GM23338 (cell line): ENCODE measurements around the gene TMEM273. TPM values are rescaled to one million over a fixed set of nuclear protein-coding genes. Genes with fewer than 3 reads are reported as not detected.

Experiments
- ATAC-seq: fragments of 200-7000 bp; cut with Tn5 transposase; 3 replicates; pipeline ENCODE4 v1.9.1; 2020
- DNase-seq: peaks from one replicate; pipeline ENCODE4 v3.0.0-alpha.2; 2015; ENCODE audit warnings: low spot score
- H2AFZ ChIP-seq: fragments of 200-600 bp; sonication (generic); 2 replicates; pipeline ENCODE4 v1.8.0; 2016; ENCODE audit warnings: antibody characterized with exemption, mild to moderate bottlenecking, moderate library complexity
- H3F3A ChIP-seq: fragments of 200-600 bp; sonication (generic); replicated peaks from 2 replicates; pipeline ENCODE4 v1.8.0; 2017; ENCODE audit warnings: antibody characterized with exemption, mixed run types, low read depth
- H3K27ac ChIP-seq: fragments of 200-600 bp; sonication (generic); 2 replicates; pipeline ENCODE4 v1.6.1; 2016; ENCODE audit warnings: low read depth
- H3K27me3 ChIP-seq: fragments of 200-600 bp; sonication (generic); 2 replicates; pipeline ENCODE4 v1.8.0; 2016; ENCODE audit warnings: mild to moderate bottlenecking, mixed run types, moderate library complexity; ENCODE audit not compliant: insufficient read depth
- H3K36me3 ChIP-seq: fragments of 200-600 bp; sonication (generic); 2 replicates; pipeline ENCODE4 v1.8.0; 2016; ENCODE audit warnings: mild to moderate bottlenecking; ENCODE audit not compliant: insufficient read depth
- H3K4me1 ChIP-seq: fragments of 200-600 bp; sonication (generic); 2 replicates; pipeline ENCODE4 v1.8.0; 2016; ENCODE audit warnings: mild to moderate bottlenecking, moderate library complexity; ENCODE audit not compliant: insufficient read depth
- H3K4me2 ChIP-seq: fragments of 200-600 bp; sonication (generic); 2 replicates; pipeline ENCODE4 v1.7.1; 2017; ENCODE audit warnings: mixed run types
- H3K4me3 ChIP-seq: fragments of 200-600 bp; sonication (generic); 2 replicates; pipeline ENCODE4 v1.6.1; 2016; ENCODE audit warnings: mixed run types
- H3K79me2 ChIP-seq: fragments of 200-600 bp; sonication (generic); replicated peaks from 2 replicates; pipeline ENCODE4 v1.8.0; 2017; ENCODE audit warnings: mild to moderate bottlenecking; ENCODE audit not compliant: insufficient read depth
- H3K9me2 ChIP-seq: fragments of 200-600 bp; sonication (generic); 2 replicates; pipeline ENCODE4 v1.8.0; 2017; ENCODE audit not compliant: insufficient read depth
- H4K20me1 ChIP-seq: fragments of 200-600 bp; sonication (generic); replicated peaks from 2 replicates; pipeline ENCODE4 v1.8.0; 2017; ENCODE audit warnings: mild to moderate bottlenecking; ENCODE audit not compliant: insufficient read depth
- H3K27ac Mint-ChIP-seq: 2 replicates; pipeline ENCODE4 v1.8.0; 2020; ENCODE audit warnings: inconsistent platforms, mild to moderate bottlenecking, moderate library complexity, mixed read lengths
- H3K27me3 Mint-ChIP-seq: 3 replicates; pipeline ENCODE4 v1.8.0; 2022; ENCODE audit warnings: low read depth, mild to moderate bottlenecking, moderate library complexity, mixed read lengths, inconsistent platforms; ENCODE audit not compliant: insufficient read depth, poor library complexity
- H3K36me3 Mint-ChIP-seq: 3 replicates; pipeline ENCODE4 v1.8.0; 2021; ENCODE audit warnings: low read depth, mild to moderate bottlenecking, inconsistent platforms, moderate library complexity, mixed read lengths
- H3K4me1 Mint-ChIP-seq: 3 replicates; pipeline ENCODE4 v1.8.0; 2020; ENCODE audit warnings: mild to moderate bottlenecking, inconsistent platforms, mixed read lengths
- H3K4me3 Mint-ChIP-seq: 3 replicates; pipeline ENCODE4 v1.8.0; 2021; ENCODE audit warnings: moderate library complexity, mild to moderate bottlenecking, inconsistent platforms, mixed read lengths
- H3K9me3 Mint-ChIP-seq: 3 replicates; pipeline ENCODE4 v1.8.0; 2020; ENCODE audit warnings: moderate library complexity, mild to moderate bottlenecking, inconsistent platforms, mixed read lengths
- CREB1 ChIP-seq: fragments of 250-450 bp; sonication (Bioruptor Pico); IDR thresholded peaks from 2 replicates; pipeline ENCODE4 v1.5.0; 2020; ENCODE audit warnings: low read depth, mild to moderate bottlenecking, moderate library complexity
- EZH2 ChIP-seq: fragments of 200-600 bp; sonication (generic); IDR thresholded peaks from one replicate; pipeline ENCODE4 v1.8.0; 2017; ENCODE audit warnings: antibody characterized with exemption, mild to moderate bottlenecking, low read depth; ENCODE audit not compliant: unreplicated experiment
- EZH2phosphoT487 ChIP-seq: fragments of 200-600 bp; sonication (generic); IDR thresholded peaks from one replicate; pipeline ENCODE4 v1.8.1; 2018; ENCODE audit warnings: antibody characterized with exemption; ENCODE audit not compliant: unreplicated experiment
- JUNB ChIP-seq: IDR thresholded peaks from one replicate; pipeline ENCODE4 v1.6.1; 2016; ENCODE audit warnings: antibody characterized with exemption; ENCODE audit not compliant: unreplicated experiment
- NANOG ChIP-seq: IDR thresholded peaks from 2 replicates; pipeline ENCODE4 v1.6.1; 2016; ENCODE audit warnings: antibody characterized with exemption, borderline replicate concordance
- POLR2AphosphoS5 ChIP-seq: IDR thresholded peaks from 2 replicates; pipeline ENCODE4 v1.6.1; 2016; ENCODE audit warnings: antibody characterized with exemption, low read depth
- STAT1 ChIP-seq: IDR thresholded peaks from one replicate; pipeline ENCODE4 v1.6.1; 2016; ENCODE audit warnings: antibody characterized with exemption; ENCODE audit not compliant: unreplicated experiment
- ZNF114 ChIP-seq: fragments of 250-450 bp; sonication (Bioruptor Pico); IDR thresholded peaks from 2 replicates; pipeline ENCODE4 v1.5.0; 2020; ENCODE audit warnings: mild to moderate bottlenecking, moderate library complexity
- ZNF331 ChIP-seq: fragments of 250-450 bp; sonication (Bioruptor Pico); IDR thresholded peaks from 2 replicates; pipeline ENCODE4 v1.5.0; 2020; ENCODE audit warnings: low read depth, mild to moderate bottlenecking, moderate library complexity
- polyA plus RNA-seq: library from polyadenylated mRNA; unstranded; fragments of >200 nt; fragmentation: Nextera tagmentation; extraction: Ambion mirVana; gene quantifications from 2 replicates; pipeline ENCODE4 v1.2.1, GENCODE V29; 2016
- total RNA-seq: library from RNA; depleted of rRNA; stranded (reverse); fragments of >200 nt; shearing (Covaris generic); gene quantifications from 2 replicates; pipeline ENCODE4 v1.2.3, GENCODE V29; 2014
- TF ChIP-seq, protein P1 (sequence below): IDR thresholded peaks from one replicate; pipeline ENCODE4 v1.6.1; 2018; ENCODE audit warnings: antibody characterized with exemption; ENCODE audit not compliant: unreplicated experiment
- TF ChIP-seq, protein P2 (sequence below): fragments of 250-450 bp; sonication (Bioruptor Pico); IDR thresholded peaks from 2 replicates; pipeline ENCODE4 v1.5.0; 2020; ENCODE audit warnings: mild to moderate bottlenecking, moderate library complexity
- TF ChIP-seq, protein P3 (sequence below): IDR thresholded peaks from 2 replicates; pipeline ENCODE4 v1.6.1; 2016; ENCODE audit warnings: antibody characterized with exemption
- TF ChIP-seq, protein P4 (sequence below), 2 experiments: fragments of 200-600 bp in 1 of 2; sonication (generic) in 1 of 2; conservative IDR thresholded peaks; 2 replicates each; pipeline versions ENCODE4 v1.5.1 to v1.6.1; 2016 to 2017; ENCODE audit warnings: antibody characterized with exemption in 2 of 2, low read depth in 2 of 2, mild to moderate bottlenecking in 2 of 2, moderate library complexity in 1 of 2

The TMEM273 gene
- total and polyA plus RNA-seq, 2 experiments from 2014 or later, result not detected

DNA sequence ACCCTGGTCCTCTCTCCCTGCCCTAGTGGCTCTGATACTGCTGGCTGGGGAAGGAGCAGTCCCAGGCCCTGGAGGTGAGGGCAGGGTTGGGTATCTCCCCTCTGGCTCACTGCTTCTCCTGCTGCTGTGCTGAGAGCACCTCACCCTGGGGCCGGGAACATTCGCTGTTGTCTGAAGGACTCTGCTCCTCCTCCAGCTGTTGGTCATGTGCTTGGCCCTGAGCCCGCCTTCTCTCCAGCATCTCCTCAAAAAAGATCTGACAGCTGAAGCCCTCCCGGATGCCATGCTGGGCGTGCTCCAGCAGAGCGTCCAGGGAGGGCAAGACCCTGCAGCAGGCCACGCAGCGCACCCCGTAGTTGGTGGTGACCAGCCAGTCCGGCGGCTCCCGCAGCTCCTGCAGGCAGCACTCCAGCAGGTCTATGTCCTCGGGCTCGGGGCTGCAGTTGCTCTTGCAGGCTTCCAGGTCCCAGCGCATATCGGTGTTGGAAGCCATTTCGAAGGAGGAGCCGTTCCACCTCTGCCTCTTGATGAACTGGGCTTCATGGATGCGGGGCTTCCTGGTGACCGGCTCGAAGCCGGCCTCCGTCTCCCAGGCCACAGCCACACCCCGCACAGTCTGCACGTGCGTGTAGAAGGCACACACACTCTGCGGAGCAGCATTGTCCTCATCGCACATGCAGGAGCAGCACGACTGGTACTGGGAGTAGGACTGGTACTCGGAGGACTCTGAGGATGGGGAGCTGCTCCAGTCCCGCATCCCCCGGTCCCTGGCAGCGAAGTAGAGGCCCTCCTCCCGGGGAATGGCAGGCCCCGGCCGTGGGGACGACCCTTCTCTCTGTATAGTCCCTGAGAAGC, 56.5 kb downstream of the TMEM273 start:
- H3K27ac Mint-ChIP-seq, result no peak overlapping the region
- Histone ChIP-seq H3K79me2 (no peaks in the 10 kb centered on the region), H3K4me2 (no peak overlapping the region), H4K20me1 (no peaks in the 10 kb centered on the region), H3K27ac (no peak overlapping the region), H3K9me2 (peaks cover 13% of the 10 kb centered on the region; the same call in 1 of the 2 replicates), H2AFZ (0 out of 2 replicates have a peak overlapping the region, but pooled peaks have one; percentile 18), H3K36me3 (no peaks in the 10 kb centered on the region), H3K27me3 (no peaks in the 10 kb centered on the region), H3F3A (no peaks in the 10 kb centered on the region), H3K4me1 (no peaks in the 10 kb centered on the region), H3K4me3 (no peak overlapping the region)
- H3K36me3 Mint-ChIP-seq, result no peaks in the 10 kb centered on the region
- ATAC-seq (no peak), DNase-seq (no peak)
- H3K4me3 Mint-ChIP-seq, result no peak overlapping the region
- H3K27me3 Mint-ChIP-seq, result peaks cover 1% of the 10 kb centered on the region
- peaks cover 2% of the 10 kb centered on the region; the same call in 1 of the 3 replicates for H3K9me3 Mint-ChIP-seq
- TF ChIP-seq JUNB, result no peak
- TF ChIP-seq, protein P1, sequence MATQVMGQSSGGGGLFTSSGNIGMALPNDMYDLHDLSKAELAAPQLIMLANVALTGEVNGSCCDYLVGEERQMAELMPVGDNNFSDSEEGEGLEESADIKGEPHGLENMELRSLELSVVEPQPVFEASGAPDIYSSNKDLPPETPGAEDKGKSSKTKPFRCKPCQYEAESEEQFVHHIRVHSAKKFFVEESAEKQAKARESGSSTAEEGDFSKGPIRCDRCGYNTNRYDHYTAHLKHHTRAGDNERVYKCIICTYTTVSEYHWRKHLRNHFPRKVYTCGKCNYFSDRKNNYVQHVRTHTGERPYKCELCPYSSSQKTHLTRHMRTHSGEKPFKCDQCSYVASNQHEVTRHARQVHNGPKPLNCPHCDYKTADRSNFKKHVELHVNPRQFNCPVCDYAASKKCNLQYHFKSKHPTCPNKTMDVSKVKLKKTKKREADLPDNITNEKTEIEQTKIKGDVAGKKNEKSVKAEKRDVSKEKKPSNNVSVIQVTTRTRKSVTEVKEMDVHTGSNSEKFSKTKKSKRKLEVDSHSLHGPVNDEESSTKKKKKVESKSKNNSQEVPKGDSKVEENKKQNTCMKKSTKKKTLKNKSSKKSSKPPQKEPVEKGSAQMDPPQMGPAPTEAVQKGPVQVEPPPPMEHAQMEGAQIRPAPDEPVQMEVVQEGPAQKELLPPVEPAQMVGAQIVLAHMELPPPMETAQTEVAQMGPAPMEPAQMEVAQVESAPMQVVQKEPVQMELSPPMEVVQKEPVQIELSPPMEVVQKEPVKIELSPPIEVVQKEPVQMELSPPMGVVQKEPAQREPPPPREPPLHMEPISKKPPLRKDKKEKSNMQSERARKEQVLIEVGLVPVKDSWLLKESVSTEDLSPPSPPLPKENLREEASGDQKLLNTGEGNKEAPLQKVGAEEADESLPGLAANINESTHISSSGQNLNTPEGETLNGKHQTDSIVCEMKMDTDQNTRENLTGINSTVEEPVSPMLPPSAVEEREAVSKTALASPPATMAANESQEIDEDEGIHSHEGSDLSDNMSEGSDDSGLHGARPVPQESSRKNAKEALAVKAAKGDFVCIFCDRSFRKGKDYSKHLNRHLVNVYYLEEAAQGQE, result no peak
- TF ChIP-seq EZH2, result no peak
- TF ChIP-seq ZNF331 (CRISPR knock-in tag), result no peak
- TF ChIP-seq, protein P2, sequence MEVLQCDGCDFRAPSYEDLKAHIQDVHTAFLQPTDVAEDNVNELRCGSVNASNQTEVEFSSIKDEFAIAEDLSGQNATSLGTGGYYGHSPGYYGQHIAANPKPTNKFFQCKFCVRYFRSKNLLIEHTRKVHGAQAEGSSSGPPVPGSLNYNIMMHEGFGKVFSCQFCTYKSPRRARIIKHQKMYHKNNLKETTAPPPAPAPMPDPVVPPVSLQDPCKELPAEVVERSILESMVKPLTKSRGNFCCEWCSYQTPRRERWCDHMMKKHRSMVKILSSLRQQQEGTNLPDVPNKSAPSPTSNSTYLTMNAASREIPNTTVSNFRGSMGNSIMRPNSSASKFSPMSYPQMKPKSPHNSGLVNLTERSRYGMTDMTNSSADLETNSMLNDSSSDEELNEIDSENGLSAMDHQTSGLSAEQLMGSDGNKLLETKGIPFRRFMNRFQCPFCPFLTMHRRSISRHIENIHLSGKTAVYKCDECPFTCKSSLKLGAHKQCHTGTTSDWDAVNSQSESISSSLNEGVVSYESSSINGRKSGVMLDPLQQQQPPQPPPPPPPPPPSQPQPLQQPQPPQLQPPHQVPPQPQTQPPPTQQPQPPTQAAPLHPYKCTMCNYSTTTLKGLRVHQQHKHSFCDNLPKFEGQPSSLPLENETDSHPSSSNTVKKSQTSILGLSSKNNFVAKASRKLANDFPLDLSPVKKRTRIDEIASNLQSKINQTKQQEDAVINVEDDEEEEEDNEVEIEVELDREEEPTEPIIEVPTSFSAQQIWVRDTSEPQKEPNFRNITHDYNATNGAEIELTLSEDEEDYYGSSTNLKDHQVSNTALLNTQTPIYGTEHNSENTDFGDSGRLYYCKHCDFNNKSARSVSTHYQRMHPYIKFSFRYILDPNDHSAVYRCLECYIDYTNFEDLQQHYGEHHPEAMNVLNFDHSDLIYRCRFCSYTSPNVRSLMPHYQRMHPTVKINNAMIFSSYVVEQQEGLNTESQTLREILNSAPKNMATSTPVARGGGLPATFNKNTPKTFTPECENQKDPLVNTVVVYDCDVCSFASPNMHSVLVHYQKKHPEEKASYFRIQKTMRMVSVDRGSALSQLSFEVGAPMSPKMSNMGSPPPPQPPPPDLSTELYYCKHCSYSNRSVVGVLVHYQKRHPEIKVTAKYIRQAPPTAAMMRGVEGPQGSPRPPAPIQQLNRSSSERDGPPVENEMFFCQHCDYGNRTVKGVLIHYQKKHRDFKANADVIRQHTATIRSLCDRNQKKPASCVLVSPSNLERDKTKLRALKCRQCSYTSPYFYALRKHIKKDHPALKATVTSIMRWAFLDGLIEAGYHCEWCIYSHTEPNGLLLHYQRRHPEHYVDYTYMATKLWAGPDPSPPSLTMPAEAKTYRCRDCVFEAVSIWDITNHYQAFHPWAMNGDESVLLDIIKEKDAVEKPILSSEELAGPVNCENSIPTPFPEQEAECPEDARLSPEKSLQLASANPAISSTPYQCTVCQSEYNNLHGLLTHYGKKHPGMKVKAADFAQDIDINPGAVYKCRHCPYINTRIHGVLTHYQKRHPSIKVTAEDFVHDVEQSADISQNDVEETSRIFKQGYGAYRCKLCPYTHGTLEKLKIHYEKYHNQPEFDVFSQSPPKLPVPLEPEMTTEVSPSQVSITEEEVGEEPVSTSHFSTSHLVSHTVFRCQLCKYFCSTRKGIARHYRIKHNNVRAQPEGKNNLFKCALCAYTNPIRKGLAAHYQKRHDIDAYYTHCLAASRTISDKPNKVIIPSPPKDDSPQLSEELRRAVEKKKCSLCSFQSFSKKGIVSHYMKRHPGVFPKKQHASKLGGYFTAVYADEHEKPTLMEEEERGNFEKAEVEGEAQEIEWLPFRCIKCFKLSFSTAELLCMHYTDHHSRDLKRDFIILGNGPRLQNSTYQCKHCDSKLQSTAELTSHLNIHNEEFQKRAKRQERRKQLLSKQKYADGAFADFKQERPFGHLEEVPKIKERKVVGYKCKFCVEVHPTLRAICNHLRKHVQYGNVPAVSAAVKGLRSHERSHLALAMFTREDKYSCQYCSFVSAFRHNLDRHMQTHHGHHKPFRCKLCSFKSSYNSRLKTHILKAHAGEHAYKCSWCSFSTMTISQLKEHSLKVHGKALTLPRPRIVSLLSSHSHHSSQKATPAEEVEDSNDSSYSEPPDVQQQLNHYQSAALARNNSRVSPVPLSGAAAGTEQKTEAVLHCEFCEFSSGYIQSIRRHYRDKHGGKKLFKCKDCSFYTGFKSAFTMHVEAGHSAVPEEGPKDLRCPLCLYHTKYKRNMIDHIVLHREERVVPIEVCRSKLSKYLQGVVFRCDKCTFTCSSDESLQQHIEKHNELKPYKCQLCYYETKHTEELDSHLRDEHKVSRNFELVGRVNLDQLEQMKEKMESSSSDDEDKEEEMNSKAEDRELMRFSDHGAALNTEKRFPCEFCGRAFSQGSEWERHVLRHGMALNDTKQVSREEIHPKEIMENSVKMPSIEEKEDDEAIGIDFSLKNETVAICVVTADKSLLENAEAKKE (CRISPR knock-in tag), result no peak
- TF ChIP-seq, protein P3, sequence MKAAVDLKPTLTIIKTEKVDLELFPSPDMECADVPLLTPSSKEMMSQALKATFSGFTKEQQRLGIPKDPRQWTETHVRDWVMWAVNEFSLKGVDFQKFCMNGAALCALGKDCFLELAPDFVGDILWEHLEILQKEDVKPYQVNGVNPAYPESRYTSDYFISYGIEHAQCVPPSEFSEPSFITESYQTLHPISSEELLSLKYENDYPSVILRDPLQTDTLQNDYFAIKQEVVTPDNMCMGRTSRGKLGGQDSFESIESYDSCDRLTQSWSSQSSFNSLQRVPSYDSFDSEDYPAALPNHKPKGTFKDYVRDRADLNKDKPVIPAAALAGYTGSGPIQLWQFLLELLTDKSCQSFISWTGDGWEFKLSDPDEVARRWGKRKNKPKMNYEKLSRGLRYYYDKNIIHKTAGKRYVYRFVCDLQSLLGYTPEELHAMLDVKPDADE, result no peak
- TF ChIP-seq NANOG, result no peak
- no peak for TF ChIP-seq ZNF114 (CRISPR knock-in tag)
- TF ChIP-seq, protein P4, sequence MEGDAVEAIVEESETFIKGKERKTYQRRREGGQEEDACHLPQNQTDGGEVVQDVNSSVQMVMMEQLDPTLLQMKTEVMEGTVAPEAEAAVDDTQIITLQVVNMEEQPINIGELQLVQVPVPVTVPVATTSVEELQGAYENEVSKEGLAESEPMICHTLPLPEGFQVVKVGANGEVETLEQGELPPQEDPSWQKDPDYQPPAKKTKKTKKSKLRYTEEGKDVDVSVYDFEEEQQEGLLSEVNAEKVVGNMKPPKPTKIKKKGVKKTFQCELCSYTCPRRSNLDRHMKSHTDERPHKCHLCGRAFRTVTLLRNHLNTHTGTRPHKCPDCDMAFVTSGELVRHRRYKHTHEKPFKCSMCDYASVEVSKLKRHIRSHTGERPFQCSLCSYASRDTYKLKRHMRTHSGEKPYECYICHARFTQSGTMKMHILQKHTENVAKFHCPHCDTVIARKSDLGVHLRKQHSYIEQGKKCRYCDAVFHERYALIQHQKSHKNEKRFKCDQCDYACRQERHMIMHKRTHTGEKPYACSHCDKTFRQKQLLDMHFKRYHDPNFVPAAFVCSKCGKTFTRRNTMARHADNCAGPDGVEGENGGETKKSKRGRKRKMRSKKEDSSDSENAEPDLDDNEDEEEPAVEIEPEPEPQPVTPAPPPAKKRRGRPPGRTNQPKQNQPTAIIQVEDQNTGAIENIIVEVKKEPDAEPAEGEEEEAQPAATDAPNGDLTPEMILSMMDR (conservative IDR thresholded peaks at IDR 0.05; ENCODE audit: low read depth in 2 of 2), result no peak
- TF ChIP-seq STAT1, result no peak
- no peak for TF ChIP-seq POLR2AphosphoS5
- no peak for TF ChIP-seq CREB1 (CRISPR knock-in tag)
- no peak for TF ChIP-seq EZH2phosphoT487
- no peaks in the 10 kb centered on the region; the same call in 2 of the 3 replicates for H3K4me1 Mint-ChIP-seq
